Hematopoietic multipotent progenitor cell treated with erythropoietin and hydrocortisone succinate and interleukin-3 and kit ligand, for 4 days (in vitro differentiated cells): ENCODE measurements around the gene POLR3E.
"Not testable (repeated sequence)": the region's sequence is repeated elsewhere in the genome, so short reads cannot be mapped to it uniquely, and the experiment has no call there.

Experiments
- DNase-seq: peaks from one replicate; pipeline ENCODE4 v3.0.0-alpha.2; 2015

POLR3E gene

GRCh38 chr16:22293137-22294106 lies 3.8 kb upstream of the POLR3E start:
- DNase-seq, result no peak

GRCh38 chr16:22296225-22297113 lies 740 bp upstream of the POLR3E start:
- peak; percentile 53 for DNase-seq

- peak; percentile 96 for DNase-seq
Observed at GRCh38 chr16:22297871-22298733, 893 bp downstream of the POLR3E start.

- no peak for DNase-seq
Observed at GRCh38 chr16:22299036-22299435, 1.8 kb downstream of the POLR3E start.

GRCh38 chr16:22300427-22301071 lies 3.3 kb downstream of the POLR3E start:
- DNase-seq, result peak; percentile 85

GRCh38 chr16:22301423-22301822 lies 4.2 kb downstream of the POLR3E start:
- DNase-seq, result not testable (repeated sequence)

GRCh38 chr16:22302776-22303363 lies 5.7 kb downstream of the POLR3E start:
- DNase-seq, result no peak

GRCh38 chr16:22304411-22304810 lies 7.2 kb downstream of the POLR3E start:
- DNase-seq, result no peak

GRCh38 chr16:22306788-22307187 lies 9.6 kb downstream of the POLR3E start:
- DNase-seq, result no peak

GRCh38 chr16:22307838-22308237 lies 10.6 kb downstream of the POLR3E start:
- no peak for DNase-seq

- no peak for DNase-seq
Observed at GRCh38 chr16:22308824-22309520, 11.8 kb downstream of the POLR3E start.

- DNase-seq, result no peak
Observed at GRCh38 chr16:22311520-22311919, 14.3 kb downstream of the POLR3E start.

- DNase-seq, result peak; percentile 27
Observed at GRCh38 chr16:22312897-22313781, 15.9 kb downstream of the POLR3E start.

- no peak for DNase-seq
Observed at GRCh38 chr16:22313876-22314470, 16.8 kb downstream of the POLR3E start.

- no peak for DNase-seq
Observed at GRCh38 chr16:22314661-22315626, 17.7 kb downstream of the POLR3E start.

GRCh38 chr16:22315979-22316378 lies 18.8 kb downstream of the POLR3E start:
- no peak for DNase-seq

- DNase-seq, result no peak
Observed at GRCh38 chr16:22316411-22316811, 19.2 kb downstream of the POLR3E start.

GRCh38 chr16:22317001-22317530 lies 19.9 kb downstream of the POLR3E start:
- no peak for DNase-seq
